Brain pericyte (primary cell): Measurements from ENCODE around the gene WASHC2C.
"Not testable (repeated sequence)": the region's sequence is repeated elsewhere in the genome, so short reads cannot be mapped to it uniquely, and the experiment has no call there.

Experiments used
- DNase-seq: peaks from one replicate; pipeline ENCODE4 v3.0.0-alpha.2; 2012; ENCODE audit warnings: low read depth, low spot score

Gene WASHC2C

GRCh38 chr10:45771757-45772461, 44.8 kb downstream of the WASHC2C start:
- DNase-seq, result not testable (repeated sequence)

GRCh38 chr10:45786217-45786616, 59.2 kb downstream of the WASHC2C start:
- not testable (repeated sequence) for DNase-seq

- DNase-seq, result not testable (repeated sequence)
Observed at GRCh38 chr10:45787212-45787741, 60.2 kb downstream of the WASHC2C start.

DNA sequence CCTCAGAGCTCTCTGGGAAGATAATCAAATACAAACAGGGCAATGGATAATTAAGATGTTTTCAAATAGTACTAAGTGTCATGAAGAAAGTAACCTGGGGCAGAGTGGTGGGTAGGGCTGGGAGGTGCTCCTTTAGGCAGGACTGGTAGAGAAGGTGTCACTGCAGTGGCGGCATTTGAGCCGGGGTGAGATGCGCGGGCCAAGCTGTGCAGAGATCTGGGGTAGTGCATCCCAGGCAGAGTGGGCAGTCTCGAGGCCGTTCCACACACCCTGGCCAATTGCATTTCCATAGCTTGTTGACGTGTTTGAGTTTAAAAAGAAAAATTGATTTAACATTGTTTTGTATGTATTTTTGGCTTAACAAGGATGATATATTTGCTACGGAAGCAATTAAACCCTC, 62.9 kb downstream of the WASHC2C start:
- DNase-seq, result not testable (repeated sequence)

- not testable (repeated sequence) for DNase-seq
Observed at GRCh38 chr10:45790694-45791426, 63.8 kb downstream of the WASHC2C start.

DNA sequence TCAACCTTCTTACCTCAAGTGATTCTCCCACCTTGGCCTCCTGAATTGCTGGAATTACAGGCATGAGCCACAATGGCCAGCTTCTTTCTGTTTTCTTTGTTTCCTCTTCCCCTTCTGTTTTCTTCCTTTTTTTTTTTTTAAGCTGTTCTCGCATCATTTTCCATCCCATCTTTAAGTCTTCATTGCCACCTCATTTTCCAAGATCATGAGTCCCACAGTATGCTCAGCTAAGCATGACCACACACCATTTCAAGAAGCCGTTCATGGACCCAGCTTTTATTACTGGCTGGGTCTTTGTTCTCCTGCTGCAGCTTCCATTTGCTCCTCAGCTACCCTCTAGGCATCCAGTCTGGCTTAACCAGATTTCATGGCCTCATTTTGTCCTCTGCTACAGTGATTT, 67.7 kb downstream of the WASHC2C start:
- not testable (repeated sequence) for DNase-seq

GRCh38 chr10:45803060-45804010, 76.3 kb downstream of the WASHC2C start:
- DNase-seq, result not testable (repeated sequence)

GRCh38 chr10:45804996-45805395, 77.9 kb downstream of the WASHC2C start:
- not testable (repeated sequence) for DNase-seq

DNA sequence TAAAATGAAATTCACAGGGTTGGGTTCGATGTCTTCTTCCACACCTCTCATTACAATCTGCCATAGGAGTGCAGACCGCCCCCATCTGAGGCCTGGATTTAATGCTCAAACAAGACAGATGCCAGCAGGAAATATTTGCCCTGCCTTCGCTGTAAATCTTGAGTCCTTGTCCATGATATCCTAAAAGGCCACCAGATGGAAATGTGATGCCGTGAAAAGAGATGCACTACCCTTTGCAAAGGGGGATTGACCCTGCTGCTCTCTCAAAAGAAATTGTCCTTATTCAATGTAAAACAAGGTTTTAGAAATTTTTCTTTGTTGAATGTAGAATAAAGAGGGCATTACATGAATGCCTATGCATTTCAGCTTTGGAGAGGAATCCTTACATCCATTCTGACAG, 82.8 kb downstream of the WASHC2C start:
- DNase-seq, result no peak

- DNase-seq, result no peak
Observed at GRCh38 chr10:45811075-45811474, 84.0 kb downstream of the WASHC2C start.

DNA sequence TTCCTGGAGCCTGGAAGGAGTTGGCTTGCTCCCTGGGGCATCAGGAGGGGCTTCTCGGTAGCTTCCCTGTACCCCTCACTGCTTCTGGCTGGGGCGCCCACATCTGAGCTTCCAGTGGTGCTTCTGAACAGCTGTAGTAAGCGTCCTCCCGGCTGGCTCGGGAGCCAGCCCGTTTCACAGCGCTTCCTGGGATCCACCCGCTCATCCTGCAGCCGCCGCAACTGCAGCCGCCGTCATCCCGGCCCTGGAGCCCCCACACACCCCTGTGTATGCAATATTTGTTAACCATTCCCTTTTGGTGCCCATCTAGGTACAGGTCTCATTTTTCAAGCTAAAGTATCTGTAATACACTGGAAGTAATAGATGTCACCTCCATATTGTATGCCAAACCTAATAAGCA, 85.9 kb downstream of the WASHC2C start:
- not testable (repeated sequence) for DNase-seq

- DNase-seq, result not testable (repeated sequence)
Observed at GRCh38 chr10:45814146-45814545, 87.1 kb downstream of the WASHC2C start.

DNA sequence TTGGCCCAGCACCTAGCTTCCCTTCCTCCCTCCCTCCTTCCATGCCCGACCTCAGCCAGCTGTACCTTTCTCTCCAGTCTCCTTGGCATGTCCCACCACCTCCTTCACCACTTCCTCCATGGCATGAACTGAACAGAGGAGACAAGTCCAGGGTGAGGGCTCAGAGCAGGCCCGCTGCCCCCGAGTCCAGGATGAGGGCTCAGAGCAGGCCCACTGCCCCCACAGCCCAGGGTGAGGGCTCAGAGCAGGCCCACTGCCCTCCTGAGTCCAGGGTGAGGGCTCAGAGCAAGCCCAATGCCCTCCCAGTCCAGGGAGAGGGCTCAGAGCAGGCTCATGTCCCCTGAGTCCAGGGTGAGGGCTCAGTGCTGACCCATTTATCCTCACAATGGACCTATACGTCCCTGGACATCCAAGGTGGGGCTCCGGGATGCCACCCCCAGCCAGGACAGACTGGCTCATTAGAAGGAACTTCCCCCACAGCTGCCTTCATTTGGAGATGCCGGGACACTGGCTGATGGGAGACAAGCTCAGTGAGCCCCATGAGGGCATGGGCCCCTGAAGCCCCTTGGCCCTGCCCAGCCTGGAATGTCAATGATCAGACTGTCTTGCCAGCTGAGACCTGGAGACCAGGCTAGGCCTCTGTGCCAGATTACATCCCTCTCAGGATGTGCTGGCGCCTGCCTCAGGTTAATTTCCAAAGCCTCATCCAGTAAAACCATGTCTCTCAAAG, 90.2 kb downstream of the WASHC2C start:
- DNase-seq, result no peak

DNA sequence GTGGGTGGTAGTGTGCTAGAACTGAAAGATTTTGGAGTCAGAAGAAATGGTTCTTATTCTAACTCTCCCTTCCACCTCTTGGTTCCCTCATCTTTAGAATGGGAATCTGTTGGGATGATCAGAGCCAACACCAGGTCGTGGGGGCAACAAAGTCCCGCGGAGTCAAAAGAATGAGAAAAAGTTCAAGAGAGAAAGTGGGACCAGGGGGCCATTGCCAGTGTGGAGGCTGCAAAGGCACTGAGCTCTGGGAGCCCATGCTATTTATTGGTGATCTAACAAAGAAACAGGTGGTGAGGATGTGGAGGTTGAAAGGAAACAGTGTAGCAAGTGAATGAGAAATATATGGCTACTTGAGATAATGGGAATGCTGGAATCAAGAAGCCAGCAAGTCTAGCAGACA, 90.8 kb downstream of the WASHC2C start:
- DNase-seq, result no peak

DNA sequence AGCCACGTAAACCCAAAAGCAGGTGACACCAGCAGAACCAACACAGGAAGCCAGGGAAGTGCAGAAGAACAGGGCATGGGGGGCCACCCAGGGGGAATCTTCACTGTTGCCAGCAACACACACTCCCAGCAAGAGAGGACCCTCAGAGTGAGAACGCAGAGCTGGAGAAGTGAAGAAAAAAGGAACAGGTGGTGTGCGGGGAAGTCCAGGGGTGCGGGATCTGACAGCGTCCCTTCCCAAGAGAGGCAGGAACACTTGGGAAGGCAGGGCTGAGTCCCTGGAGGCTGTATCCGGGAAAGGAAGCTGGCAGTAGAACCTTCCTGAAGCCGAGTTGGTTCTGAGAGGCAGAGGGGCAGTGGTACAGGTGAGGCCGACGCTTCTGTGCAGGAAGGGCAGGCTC, 92.5 kb downstream of the WASHC2C start:
- DNase-seq, result no peak

- not testable (repeated sequence) for DNase-seq
Observed at GRCh38 chr10:45820107-45820830, 93.2 kb downstream of the WASHC2C start.

DNA sequence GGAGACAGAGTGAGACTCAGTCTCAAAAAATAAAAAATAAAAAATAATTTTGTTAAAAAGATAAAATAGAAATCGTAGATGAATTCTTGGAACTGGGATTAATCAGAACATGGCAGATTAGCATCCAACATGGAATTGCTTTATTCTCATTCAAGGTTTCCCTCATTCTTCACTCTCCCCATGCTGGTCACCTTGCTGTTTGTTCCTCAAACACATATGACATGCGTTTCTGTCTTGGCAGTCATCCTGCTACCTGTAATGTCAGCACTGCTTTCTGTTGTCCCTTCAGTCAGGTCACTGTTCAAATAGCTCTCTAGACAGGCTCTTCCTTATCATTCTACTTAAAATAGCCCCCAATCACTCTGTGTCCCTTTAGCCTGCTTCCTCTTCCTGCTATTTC, 95.9 kb downstream of the WASHC2C start:
- DNase-seq, result not testable (repeated sequence)
